Endothelial cell (in vitro differentiated cells): ENCODE measurements around the gene SLC19A1. TPM values are rescaled to one million over a fixed set of nuclear protein-coding genes. Genes with fewer than 3 reads are reported as not detected.

Source experiments
- DNase-seq: peaks from one replicate; pipeline ENCODE4 v3.0.0; 2021; ENCODE audit warnings: low spot score
- H3K27ac Mint-ChIP-seq: one replicate; pipeline ENCODE4 v1.8.0; 2021; ENCODE audit warnings: mixed read lengths, inconsistent platforms; ENCODE audit not compliant: unreplicated experiment
- H3K27me3 Mint-ChIP-seq: one replicate; pipeline ENCODE4 v1.8.0; 2021; ENCODE audit warnings: mild to moderate bottlenecking, moderate library complexity, mixed read lengths, inconsistent platforms; ENCODE audit not compliant: unreplicated experiment
- H3K36me3 Mint-ChIP-seq: one replicate; pipeline ENCODE4 v1.8.0; 2021; ENCODE audit warnings: mild to moderate bottlenecking, low read depth, mixed read lengths, inconsistent platforms; ENCODE audit not compliant: unreplicated experiment
- H3K4me1 Mint-ChIP-seq: one replicate; pipeline ENCODE4 v1.8.0; 2021; ENCODE audit warnings: mild to moderate bottlenecking, mixed read lengths, inconsistent platforms; ENCODE audit not compliant: unreplicated experiment
- H3K4me3 Mint-ChIP-seq: one replicate; pipeline ENCODE4 v1.8.0; 2021; ENCODE audit warnings: mild to moderate bottlenecking, mixed read lengths, inconsistent platforms; ENCODE audit not compliant: unreplicated experiment
- H3K9me3 Mint-ChIP-seq: one replicate; pipeline ENCODE4 v1.8.0; 2021; ENCODE audit warnings: mixed read lengths, inconsistent platforms; ENCODE audit not compliant: unreplicated experiment
- CTCF ChIP-seq: fragments of 200-600 bp; sonication (generic); IDR thresholded peaks from one replicate; pipeline ENCODE4 v1.5.0; 2021; ENCODE audit warnings: antibody characterized with exemption; ENCODE audit not compliant: unreplicated experiment
- microRNA-seq: library from miRNA; unstranded; fragments of <30 nt; microRNA quantifications from one replicate; pipeline ENCODE4, GENCODE V29; 2020; ENCODE audit not compliant: unreplicated experiment
- total RNA-seq: library from RNA; stranded (reverse); fragmentation: NEBNext Ultra II Directional; extraction: Animal tissue kit (Norgen Biotek cat#: 25700); gene quantifications from one replicate; pipeline ENCODE4 v1.2.1, GENCODE V29; 2021; ENCODE audit not compliant: unreplicated experiment

Gene SLC19A1
- total RNA-seq, 1 donor from 2014 or later: 27.1 TPM

GRCh38 chr21:45450423-45451090 lies 91.7 kb downstream of the SLC19A1 start:
- TF ChIP-seq CTCF: no peak
- Mint-ChIP-seq H3K27ac (no peak overlapping the region), H3K9me3 (no peaks in the 10 kb centered on the region), H3K4me1 (no peaks in the 10 kb centered on the region), H3K27me3 (peaks cover 2% of the 10 kb centered on the region), H3K4me3 (no peak overlapping the region), H3K36me3 (no peaks in the 10 kb centered on the region)
- DNase-seq: no peak

- H3K4me1 Mint-ChIP-seq: no peaks in the 10 kb centered on the region
- H3K36me3 Mint-ChIP-seq: no peaks in the 10 kb centered on the region
- no peak for TF ChIP-seq CTCF
- H3K9me3 Mint-ChIP-seq: no peaks in the 10 kb centered on the region
- DNase-seq: no peak
- H3K4me3 Mint-ChIP-seq: no peak overlapping the region
- H3K27ac Mint-ChIP-seq: peak overlapping the region; percentile 20
- peaks cover 2% of the 10 kb centered on the region for H3K27me3 Mint-ChIP-seq
These were observed 92.4 kb downstream of the SLC19A1 start for GRCh38 chr21:45449658-45450422.

GRCh38 chr21:45448810-45449657 lies 93.2 kb downstream of the SLC19A1 start:
- Mint-ChIP-seq H3K27me3 (peaks cover 2% of the 10 kb centered on the region), H3K4me1 (no peaks in the 10 kb centered on the region), H3K36me3 (no peaks in the 10 kb centered on the region), H3K9me3 (no peaks in the 10 kb centered on the region), H3K27ac (no peak overlapping the region), H3K4me3 (no peak overlapping the region)
- TF ChIP-seq CTCF: no peak
- DNase-seq: no peak

GRCh38 chr21:45448283-45448809 lies 93.9 kb downstream of the SLC19A1 start:
- no peak for DNase-seq
- H3K27ac Mint-ChIP-seq: no peak overlapping the region
- no peaks in the 10 kb centered on the region for H3K4me1 Mint-ChIP-seq
- no peak for TF ChIP-seq CTCF
- H3K36me3 Mint-ChIP-seq: no peaks in the 10 kb centered on the region
- H3K27me3 Mint-ChIP-seq: peaks cover 2% of the 10 kb centered on the region
- H3K9me3 Mint-ChIP-seq: no peaks in the 10 kb centered on the region
- no peak overlapping the region for H3K4me3 Mint-ChIP-seq

Small RNA genes lying within 50 kb of the gene (microRNA-seq; reads per million reads assigned to microRNA genes)
- 5.6 reads per million, percentile 50 among the genes with 10 or more reads in this experiment for gene MIR6815

Other genes with a start within 250 kb of the SLC19A1 start
- gene COL18A1, start 137.3 kb downstream of the SLC19A1 start, total RNA-seq: 61.1 TPM
- 2.5 TPM for gene PCBP3, start 101.3 kb upstream of the SLC19A1 start, total RNA-seq